ENCODE results near the gene TMEM109.

Gene TMEM109

GRCh38 chr11:60959431-60959830, 45.5 kb downstream of the TMEM109 start:
- Histone ChIP-seq H3K4me1 (ENCODE audit: control insufficient read depth in 1 of 2, insufficient read depth in 2 of 2, low read length in 2 of 2) (no peaks in the 10 kb centered on the region), H3K9me3 (ENCODE audit: control insufficient read depth in 1 of 2, low read length in 2 of 2) (no peaks in the 10 kb centered on the region), H3K27me3 (ENCODE audit: control insufficient read depth in 1 of 2, insufficient read depth in 2 of 2, low read length in 2 of 2) (no peaks in the 10 kb centered on the region), H3K36me3 (ENCODE audit: control insufficient read depth in 1 of 2, insufficient read depth in 2 of 2, low read length in 2 of 2) (no peaks in the 10 kb centered on the region), H3K27ac (ENCODE audit: low read depth, low read length) (no peak overlapping the region), H3K4me3 (ENCODE audit: low read depth in 1 of 2, low read length in 2 of 2) (no peak overlapping the region), H3K9ac (ENCODE audit: low read depth in 1 of 2, low read length in 2 of 2) (no peak overlapping the region)

- Histone ChIP-seq H3K9ac (ENCODE audit: low read depth in 1 of 2, low read length in 2 of 2) (no peak overlapping the region), H3K36me3 (ENCODE audit: control insufficient read depth in 1 of 2, insufficient read depth in 2 of 2, low read length in 2 of 2) (no peaks in the 10 kb centered on the region), H3K27ac (ENCODE audit: low read depth, low read length) (no peak overlapping the region), H3K9me3 (ENCODE audit: control insufficient read depth in 1 of 2, low read length in 2 of 2) (no peaks in the 10 kb centered on the region), H3K4me3 (ENCODE audit: low read depth in 1 of 2, low read length in 2 of 2) (no peak overlapping the region), H3K27me3 (ENCODE audit: control insufficient read depth in 1 of 2, insufficient read depth in 2 of 2, low read length in 2 of 2) (no peaks in the 10 kb centered on the region), H3K4me1 (ENCODE audit: control insufficient read depth in 1 of 2, insufficient read depth in 2 of 2, low read length in 2 of 2) (no peaks in the 10 kb centered on the region)
Observed at GRCh38 chr11:60960405-60960804, 46.4 kb downstream of the TMEM109 start.

GRCh38 chr11:60964801-60965200, 50.8 kb downstream of the TMEM109 start:
- Histone ChIP-seq H3K27me3 (ENCODE audit: control insufficient read depth in 1 of 2, insufficient read depth in 2 of 2, low read length in 2 of 2) (no peaks in the 10 kb centered on the region), H3K9me3 (ENCODE audit: control insufficient read depth in 1 of 2, low read length in 2 of 2) (no peaks in the 10 kb centered on the region), H3K4me3 (ENCODE audit: low read depth in 1 of 2, low read length in 2 of 2) (no peak overlapping the region), H3K4me1 (ENCODE audit: control insufficient read depth in 1 of 2, insufficient read depth in 2 of 2, low read length in 2 of 2) (no peaks in the 10 kb centered on the region), H3K9ac (ENCODE audit: low read depth in 1 of 2, low read length in 2 of 2) (no peak overlapping the region), H3K27ac (ENCODE audit: low read depth, low read length) (no peak overlapping the region), H3K36me3 (ENCODE audit: control insufficient read depth in 1 of 2, insufficient read depth in 2 of 2, low read length in 2 of 2) (no peaks in the 10 kb centered on the region)

- no peaks in the 10 kb centered on the region for H3K9me3 ChIP-seq (ENCODE audit: control insufficient read depth in 1 of 2, low read length in 2 of 2)
- H3K9ac ChIP-seq (ENCODE audit: low read depth in 1 of 2, low read length in 2 of 2), result no peak overlapping the region
- no peaks in the 10 kb centered on the region for H3K36me3 ChIP-seq (ENCODE audit: control insufficient read depth in 1 of 2, insufficient read depth in 2 of 2, low read length in 2 of 2)
- no peaks in the 10 kb centered on the region for H3K27me3 ChIP-seq (ENCODE audit: control insufficient read depth in 1 of 2, insufficient read depth in 2 of 2, low read length in 2 of 2)
- H3K27ac ChIP-seq (ENCODE audit: low read depth, low read length), result no peak overlapping the region
- H3K4me1 ChIP-seq (ENCODE audit: control insufficient read depth in 1 of 2, insufficient read depth in 2 of 2, low read length in 2 of 2), result no peaks in the 10 kb centered on the region
- no peak overlapping the region for H3K4me3 ChIP-seq (ENCODE audit: low read depth in 1 of 2, low read length in 2 of 2)
Observed at GRCh38 chr11:60966890-60967289, 52.9 kb downstream of the TMEM109 start.

GRCh38 chr11:60968223-60968622, 54.3 kb downstream of the TMEM109 start:
- no peaks in the 10 kb centered on the region for H3K9me3 ChIP-seq (ENCODE audit: control insufficient read depth in 1 of 2, low read length in 2 of 2)

GRCh38 chr11:60970369-60970774, 56.4 kb downstream of the TMEM109 start:
- Histone ChIP-seq H3K9ac (ENCODE audit: low read depth in 1 of 2, low read length in 2 of 2) (no peak overlapping the region), H3K4me1 (ENCODE audit: control insufficient read depth in 1 of 2, insufficient read depth in 2 of 2, low read length in 2 of 2) (no peaks in the 10 kb centered on the region), H3K36me3 (ENCODE audit: control insufficient read depth in 1 of 2, insufficient read depth in 2 of 2, low read length in 2 of 2) (no peaks in the 10 kb centered on the region), H3K27me3 (ENCODE audit: control insufficient read depth in 1 of 2, insufficient read depth in 2 of 2, low read length in 2 of 2) (no peaks in the 10 kb centered on the region), H3K4me3 (ENCODE audit: low read depth in 1 of 2, low read length in 2 of 2) (no peak overlapping the region), H3K27ac (ENCODE audit: low read depth, low read length) (no peak overlapping the region), H3K9me3 (ENCODE audit: control insufficient read depth in 1 of 2, low read length in 2 of 2) (no peaks in the 10 kb centered on the region)

More at GRCh38 chr11:60968223-60968622, 54.3 kb downstream of the TMEM109 start:
- Histone ChIP-seq H3K27me3 (ENCODE audit: control insufficient read depth in 1 of 2, insufficient read depth in 2 of 2, low read length in 2 of 2) (no peaks in the 10 kb centered on the region), H3K36me3 (ENCODE audit: control insufficient read depth in 1 of 2, insufficient read depth in 2 of 2, low read length in 2 of 2) (no peaks in the 10 kb centered on the region), H3K4me1 (ENCODE audit: control insufficient read depth in 1 of 2, insufficient read depth in 2 of 2, low read length in 2 of 2) (no peaks in the 10 kb centered on the region), H3K27ac (ENCODE audit: low read depth, low read length) (no peak overlapping the region), H3K9ac (ENCODE audit: low read depth in 1 of 2, low read length in 2 of 2) (no peak overlapping the region), H3K4me3 (ENCODE audit: low read depth in 1 of 2, low read length in 2 of 2) (no peak overlapping the region)

- H3K4me3 ChIP-seq (ENCODE audit: low read depth in 1 of 2, low read length in 2 of 2), result no peak overlapping the region
- H3K27me3 ChIP-seq (ENCODE audit: control insufficient read depth in 1 of 2, insufficient read depth in 2 of 2, low read length in 2 of 2), result no peaks in the 10 kb centered on the region
- no peak overlapping the region for H3K27ac ChIP-seq (ENCODE audit: low read depth, low read length)
- no peaks in the 10 kb centered on the region for H3K36me3 ChIP-seq (ENCODE audit: control insufficient read depth in 1 of 2, insufficient read depth in 2 of 2, low read length in 2 of 2)
- no peak overlapping the region for H3K9ac ChIP-seq (ENCODE audit: low read depth in 1 of 2, low read length in 2 of 2)
- H3K4me1 ChIP-seq (ENCODE audit: control insufficient read depth in 1 of 2, insufficient read depth in 2 of 2, low read length in 2 of 2), result no peaks in the 10 kb centered on the region
- no peaks in the 10 kb centered on the region for H3K9me3 ChIP-seq (ENCODE audit: control insufficient read depth in 1 of 2, low read length in 2 of 2)
Observed at GRCh38 chr11:60970890-60971289, 56.9 kb downstream of the TMEM109 start.

- no peak within 1 kb of the TSS for H3K27ac ChIP-seq (ENCODE audit: low read depth, low read length)
- H3K4me3 ChIP-seq (ENCODE audit: low read depth in 1 of 2, low read length in 2 of 2), result peak within 1 kb of the TSS; percentile 44 to 53
- no peaks in the 10 kb centered on the region for H3K9me3 ChIP-seq (ENCODE audit: control insufficient read depth in 1 of 2, low read length in 2 of 2)
Observed at GRCh38 chr11:60971520-60971919, 57.6 kb downstream of the TMEM109 start, which contains the start of gene CD6. TSS of gene CD6 (plus strand) at chr11:60971680. CDS start at chr11:60971866, 186 bp downstream.

GRCh38 chr11:60972182-60973030, 58.4 kb downstream of the TMEM109 start:
- Histone ChIP-seq H3K9me3 (ENCODE audit: control insufficient read depth in 1 of 2, low read length in 2 of 2) (no peaks in the 10 kb centered on the region), H3K36me3 (ENCODE audit: control insufficient read depth in 1 of 2, insufficient read depth in 2 of 2, low read length in 2 of 2) (no peaks in the 10 kb centered on the region), H3K4me1 (ENCODE audit: control insufficient read depth in 1 of 2, insufficient read depth in 2 of 2, low read length in 2 of 2) (peaks cover 0 to 4% of the 10 kb centered on the region in 2 donors), H3K9ac (ENCODE audit: low read depth in 1 of 2, low read length in 2 of 2) (peak overlapping the region; percentile 31 to 51), H3K27me3 (ENCODE audit: control insufficient read depth in 1 of 2, insufficient read depth in 2 of 2, low read length in 2 of 2) (no peaks in the 10 kb centered on the region), H3K27ac (ENCODE audit: low read depth, low read length) (no peak overlapping the region), H3K4me3 (ENCODE audit: low read depth in 1 of 2, low read length in 2 of 2) (peak overlapping the region; percentile 44 to 53)

More at GRCh38 chr11:60971520-60971919, 57.6 kb downstream of the TMEM109 start, which contains the start of gene CD6:
- H3K4me1 ChIP-seq (ENCODE audit: control insufficient read depth in 1 of 2, insufficient read depth in 2 of 2, low read length in 2 of 2), result no peaks in the 10 kb centered on the region
- H3K27me3 ChIP-seq (ENCODE audit: control insufficient read depth in 1 of 2, insufficient read depth in 2 of 2, low read length in 2 of 2), result no peaks in the 10 kb centered on the region
- H3K36me3 ChIP-seq (ENCODE audit: control insufficient read depth in 1 of 2, insufficient read depth in 2 of 2, low read length in 2 of 2), result no peaks in the 10 kb centered on the region
- H3K9ac ChIP-seq (ENCODE audit: low read depth in 1 of 2, low read length in 2 of 2), result peak within 1 kb of the TSS; percentile 31 to 51
